Osteoblast (primary cell): ENCODE results near the gene PEMT. TPM values are rescaled to one million over a fixed set of nuclear protein-coding genes. Genes with fewer than 3 reads are reported as not detected.

Source experiments
- DNase-seq: peaks from one replicate; pipeline ENCODE4 v3.0.0; 2011; ENCODE audit warnings: low spot score, mixed read lengths; ENCODE audit not compliant: insufficient read length; ENCODE audit errors: missing footprints
- H2AFZ ChIP-seq: 2 replicates; pipeline ENCODE4 v1.6.0; 2011; ENCODE audit warnings: mild to moderate bottlenecking, low read length
- H3K27ac ChIP-seq: 2 replicates; pipeline ENCODE4 v1.5.1; 2011; ENCODE audit warnings: mild to moderate bottlenecking, low read depth, low read length, moderate library complexity
- H3K27me3 ChIP-seq: 2 replicates; pipeline ENCODE4 v1.6.0; 2012; ENCODE audit warnings: mild to moderate bottlenecking, control low read depth, inconsistent platforms, low read length, moderate library complexity; ENCODE audit not compliant: insufficient read depth
- H3K36me3 ChIP-seq: 2 replicates; pipeline ENCODE4 v1.5.1; 2011; ENCODE audit warnings: mild to moderate bottlenecking, low read length, control low read depth, moderate library complexity; ENCODE audit not compliant: insufficient read depth
- H3K4me1 ChIP-seq: 2 replicates; pipeline ENCODE4 v1.5.1; 2011; ENCODE audit warnings: mild to moderate bottlenecking, low read length, control low read depth, moderate library complexity; ENCODE audit not compliant: insufficient read depth
- H3K4me2 ChIP-seq: 2 replicates; pipeline ENCODE4 v1.6.0; 2011; ENCODE audit warnings: mild to moderate bottlenecking, low read length; ENCODE audit not compliant: insufficient read depth
- H3K4me3 ChIP-seq: fragments of 200-600 bp; sonication (generic); 3 replicates; pipeline ENCODE4 v1.5.1; 2012; ENCODE audit warnings: mild to moderate bottlenecking, low read length, inconsistent platforms; ENCODE audit not compliant: insufficient read depth
- H3K79me2 ChIP-seq: 2 replicates; pipeline ENCODE4 v1.6.0; 2012; ENCODE audit warnings: mild to moderate bottlenecking, low read length, control low read depth, inconsistent platforms; ENCODE audit not compliant: insufficient read depth
- H3K9me3 ChIP-seq: 2 replicates; pipeline ENCODE4 v1.5.1; 2011; ENCODE audit warnings: low read depth, low read length, control low read depth
- H4K20me1 ChIP-seq: 2 replicates; pipeline ENCODE4 v1.6.0; 2012; ENCODE audit warnings: mild to moderate bottlenecking, low read length, control low read depth; ENCODE audit not compliant: insufficient read depth
- CTCF ChIP-seq: IDR thresholded peaks from 2 replicates; pipeline ENCODE4 v1.5.1; 2011; ENCODE audit warnings: mild to moderate bottlenecking, low read depth, low read length, moderate library complexity; ENCODE audit errors: extremely low read depth
- small RNA-seq: library from RNA; depleted of rRNA; stranded (forward); fragments of <200 nt; gene quantifications from one replicate; pipeline ENCODE3, GENCODE V24; 2012
- total RNA-seq: library from RNA; depleted of rRNA; stranded (reverse); fragments of >200 nt; gene quantifications from 2 replicates; pipeline ENCODE4 v1.2.3, GENCODE V29; 2012

PEMT gene
- total RNA-seq, 1 donor: 26.4 TPM

- no peaks in the 10 kb centered on the region for H3K36me3 ChIP-seq
- peaks cover 2% of the 10 kb centered on the region for H3K9me3 ChIP-seq
- no peak for DNase-seq
These were observed 131.5 kb downstream of the PEMT start for GRCh38 chr17:17460038-17460437.

DNA sequence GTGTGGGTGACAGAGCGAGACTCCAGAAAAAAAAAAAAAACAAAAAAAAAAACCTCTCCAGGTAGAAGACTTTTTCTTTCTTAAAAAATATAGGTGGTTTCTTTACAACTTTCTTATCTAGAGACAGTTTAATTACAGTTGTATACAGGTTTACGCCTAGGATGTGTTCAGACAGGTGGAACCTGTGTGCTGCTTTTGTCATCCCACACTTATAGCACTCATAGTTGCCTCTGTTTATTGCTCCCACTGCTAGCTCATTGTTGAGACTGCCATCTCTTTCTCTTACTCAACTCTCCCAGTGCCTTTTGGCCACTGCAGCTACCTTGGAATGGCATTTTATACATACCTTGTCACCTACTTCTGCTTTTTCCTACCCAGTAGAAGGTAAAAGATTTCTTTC lies 133.8 kb downstream of the PEMT start:
- no peak for TF ChIP-seq CTCF
- H3K4me2 ChIP-seq: no peak overlapping the region
- no peak overlapping the region for H2AFZ ChIP-seq
- no peaks in the 10 kb centered on the region for H4K20me1 ChIP-seq
- H3K36me3 ChIP-seq: no peaks in the 10 kb centered on the region
- no peaks in the 10 kb centered on the region for H3K4me1 ChIP-seq
- H3K27me3 ChIP-seq: peaks cover 13% of the 10 kb centered on the region
- DNase-seq: no peak
- H3K4me3 ChIP-seq: no peak overlapping the region
- no peak overlapping the region for H3K27ac ChIP-seq
- no peaks in the 10 kb centered on the region for H3K79me2 ChIP-seq
- H3K9me3 ChIP-seq: peaks cover 2% of the 10 kb centered on the region

More at GRCh38 chr17:17460038-17460437, 131.5 kb downstream of the PEMT start:
- no peak overlapping the region for H3K4me2 ChIP-seq
- no peak overlapping the region for H2AFZ ChIP-seq
- no peaks in the 10 kb centered on the region for H3K4me1 ChIP-seq
- no peak overlapping the region for H3K4me3 ChIP-seq
- no peak for TF ChIP-seq CTCF
- H3K27ac ChIP-seq: no peak overlapping the region
- no peaks in the 10 kb centered on the region for H3K79me2 ChIP-seq
- no peaks in the 10 kb centered on the region for H4K20me1 ChIP-seq
- peaks cover 23% of the 10 kb centered on the region for H3K27me3 ChIP-seq

- H3K4me1 ChIP-seq: no peaks in the 10 kb centered on the region
- TF ChIP-seq CTCF: no peak
- no peak overlapping the region for H3K4me2 ChIP-seq
- no peak overlapping the region for H3K4me3 ChIP-seq
- peaks cover 2% of the 10 kb centered on the region for H3K9me3 ChIP-seq
- peaks cover 6% of the 10 kb centered on the region for H3K27me3 ChIP-seq
- no peaks in the 10 kb centered on the region for H4K20me1 ChIP-seq
- no peaks in the 10 kb centered on the region for H3K79me2 ChIP-seq
- no peak for DNase-seq
- H3K27ac ChIP-seq: no peak overlapping the region
- H3K36me3 ChIP-seq: no peaks in the 10 kb centered on the region
- H2AFZ ChIP-seq: no peak overlapping the region
These were observed 135.3 kb downstream of the PEMT start for GRCh38 chr17:17456251-17456650.

Small RNA genes within 50 kb of the gene (small RNA-seq; reads per million reads assigned to genes)
- gene RF00019 (not detected), gene RNU6-468P (not detected)

Other genes starting within 250 kb of the PEMT start
- gene MED9, start 114.7 kb downstream of the PEMT start, total RNA-seq: 15.6 and 17.0 TPM in 2 replicates
- 13.8 and 14.7 TPM in 2 replicates for gene RASD1, start 95.3 kb downstream of the PEMT start, total RNA-seq
- 14.4 and 15.6 TPM in 2 replicates for gene RAI1, start 89.8 kb upstream of the PEMT start, total RNA-seq
- gene SREBF1, start 245.3 kb upstream of the PEMT start, total RNA-seq: 115 and 133 TPM in 2 replicates